Right lobe of liver (tissue), 6 donors: Measurements from ENCODE around the gene PDE6B. TPM values are rescaled to one million over a fixed set of nuclear protein-coding genes. Genes with fewer than 3 reads are reported as not detected.

Source experiments
- ATAC-seq, 4 donors: fragments of 200-7000 bp; cut with Tn5 transposase; one replicate each; pipeline ENCODE4 v1.9.1; 2020; ENCODE audit warnings: mild to moderate bottlenecking in 4 of 4, moderate library complexity in 4 of 4
- DNase-seq, 3 donors: peaks; one replicate each; pipeline ENCODE4 v3.0.0-alpha.2; 2020
- H3K27ac ChIP-seq, 3 donors: fragments of 200-600 bp; one replicate each; pipeline ENCODE4 v1.8.0; 2022
- H3K27me3 ChIP-seq, 2 donors: fragments of 200-600 bp; one replicate each; pipeline ENCODE4 v1.8.0; 2022
- H3K36me3 ChIP-seq, 4 donors: fragments of 200-600 bp; sonication (generic) in 1 of 4; one replicate each; pipeline versions ENCODE4 v1.5.1 to v1.8.0; 2017 to 2022; ENCODE audit warnings: control low read depth in 1 of 4
- H3K4me1 ChIP-seq, 4 donors: fragments of 200-600 bp; sonication (generic) in 1 of 4; one replicate each; pipeline versions ENCODE4 v1.5.1 to v1.8.0; 2017 to 2022; ENCODE audit warnings: control low read depth in 1 of 4
- H3K4me3 ChIP-seq, 3 donors: fragments of 200-600 bp; one replicate each; pipeline ENCODE4 v1.8.0; 2022
- H3K9me3 ChIP-seq, 4 donors: fragments of 200-600 bp; sonication (generic) in 1 of 4; one replicate each; pipeline versions ENCODE4 v1.5.1 to v1.8.0; 2017 to 2022; ENCODE audit warnings: control low read depth in 1 of 4
- POLR2A ChIP-seq: fragments of 450-650 bp; IDR thresholded peaks from one replicate; pipeline ENCODE4 v1.6.1; 2017; ENCODE audit warnings: antibody characterized with exemption, mild to moderate bottlenecking
- WGBS: methylation state at CpG from one replicate; pipeline ENCODE4 v1.1.6; 2018; ENCODE audit warnings: low coverage, low lambda C conversion rate; ENCODE audit not compliant: insufficient coverage; ENCODE audit errors: missing lambda C conversion rate; 5-methylcytosine and 5-hydroxymethylcytosine counted together
- intact Hi-C, 2 donors: fragments of 100-400 bp; cut with DNase I; formaldehyde crosslinking; loops; one replicate each; pipeline versions ENCODE4 v1.11.2 to v1.14.1; 2022
- total RNA-seq, 6 experiments: library from RNA; depleted of rRNA in 2 of 6; stranded (reverse); fragments of >200 nt in 2 of 6; fragmentation: NEBNext Ultra II Directional in 3 of 6; extraction: Animal tissue kit (Norgen Biotek cat#: 25700) in 3 of 6; gene quantifications; one replicate each; pipeline versions ENCODE4 v1.1.0 to v1.2.4, GENCODE V29; 2016 to 2023
- TF ChIP-seq, protein P1 (sequence below), 4 donors: fragments of 200-600 bp in 3 of 4; fragments of 450-650 bp in 1 of 4; IDR thresholded peaks; one replicate each; pipeline versions ENCODE4 v1.5.1 to v1.8.0; 2016 to 2022; ENCODE audit warnings: antibody characterized with exemption in 4 of 4, mild to moderate bottlenecking in 2 of 4
- donor health status: DM: no; HTN: yes; CAD: no.
- donor health status: DM: no; HTN: no; CAD: no.
- donor health status: DM: no; HTN: no; CAD: no.
- donor health status: DM: no; HTN: yes; CAD: no.
- donor health status: DM: no; HTN: yes; CAD: no.

PDE6B gene
- total RNA-seq, 6 experiments from 2014 or later = 0.24 to 1.9 (median 0.76) TPM; not detected in 1

DNA sequence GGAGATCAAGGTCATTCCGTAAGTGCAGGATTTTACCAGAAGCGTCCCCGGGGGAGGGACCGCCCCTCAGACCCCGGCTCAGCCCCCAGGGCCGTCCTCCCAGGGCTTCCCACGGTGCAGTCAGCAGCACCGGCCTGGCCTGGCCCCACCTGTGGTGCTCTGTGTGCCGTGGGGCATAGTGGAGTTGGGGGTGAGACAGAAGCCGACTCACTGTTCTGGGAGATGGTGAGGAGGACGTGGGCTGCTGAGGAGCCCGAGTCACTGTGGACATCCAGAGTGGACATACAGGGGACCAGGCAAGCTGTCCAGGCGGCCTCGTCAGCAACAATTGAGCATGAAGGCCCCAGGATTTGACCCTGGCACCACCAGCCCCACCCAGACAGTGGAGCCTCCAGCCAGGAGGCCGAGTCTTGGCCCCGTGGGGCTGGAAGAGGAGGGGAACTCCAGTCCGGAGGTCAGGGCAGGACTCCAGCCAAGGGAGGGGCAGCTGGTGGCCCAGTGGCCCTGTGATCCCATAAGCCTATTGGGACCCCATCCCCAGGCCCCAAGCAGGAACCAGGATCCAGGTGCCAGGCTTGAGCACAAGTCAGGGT is 29.6 kb downstream of the PDE6B start:
- intact Hi-C loops = no loop called here
- TF ChIP-seq POLR2A = no peak
- TF ChIP-seq, protein P1, sequence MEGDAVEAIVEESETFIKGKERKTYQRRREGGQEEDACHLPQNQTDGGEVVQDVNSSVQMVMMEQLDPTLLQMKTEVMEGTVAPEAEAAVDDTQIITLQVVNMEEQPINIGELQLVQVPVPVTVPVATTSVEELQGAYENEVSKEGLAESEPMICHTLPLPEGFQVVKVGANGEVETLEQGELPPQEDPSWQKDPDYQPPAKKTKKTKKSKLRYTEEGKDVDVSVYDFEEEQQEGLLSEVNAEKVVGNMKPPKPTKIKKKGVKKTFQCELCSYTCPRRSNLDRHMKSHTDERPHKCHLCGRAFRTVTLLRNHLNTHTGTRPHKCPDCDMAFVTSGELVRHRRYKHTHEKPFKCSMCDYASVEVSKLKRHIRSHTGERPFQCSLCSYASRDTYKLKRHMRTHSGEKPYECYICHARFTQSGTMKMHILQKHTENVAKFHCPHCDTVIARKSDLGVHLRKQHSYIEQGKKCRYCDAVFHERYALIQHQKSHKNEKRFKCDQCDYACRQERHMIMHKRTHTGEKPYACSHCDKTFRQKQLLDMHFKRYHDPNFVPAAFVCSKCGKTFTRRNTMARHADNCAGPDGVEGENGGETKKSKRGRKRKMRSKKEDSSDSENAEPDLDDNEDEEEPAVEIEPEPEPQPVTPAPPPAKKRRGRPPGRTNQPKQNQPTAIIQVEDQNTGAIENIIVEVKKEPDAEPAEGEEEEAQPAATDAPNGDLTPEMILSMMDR (IDR thresholded peaks at IDR 0.05) = no peak
- no peaks in the 10 kb centered on the region for H3K9me3 ChIP-seq
- DNase-seq (peak in 2 of 3 donors; percentile 12 to 40), ATAC-seq (no peak)
- WGBS = 45% methylated on average over 4 of the region's 17 CpGs
- H3K27me3 ChIP-seq = no peaks in the 10 kb centered on the region
- no peaks in the 10 kb centered on the region for H3K36me3 ChIP-seq
- no peak overlapping the region for H3K4me3 ChIP-seq
- H3K4me1 ChIP-seq = no peaks in the 10 kb centered on the region
- H3K27ac ChIP-seq = no peak overlapping the region

DNA sequence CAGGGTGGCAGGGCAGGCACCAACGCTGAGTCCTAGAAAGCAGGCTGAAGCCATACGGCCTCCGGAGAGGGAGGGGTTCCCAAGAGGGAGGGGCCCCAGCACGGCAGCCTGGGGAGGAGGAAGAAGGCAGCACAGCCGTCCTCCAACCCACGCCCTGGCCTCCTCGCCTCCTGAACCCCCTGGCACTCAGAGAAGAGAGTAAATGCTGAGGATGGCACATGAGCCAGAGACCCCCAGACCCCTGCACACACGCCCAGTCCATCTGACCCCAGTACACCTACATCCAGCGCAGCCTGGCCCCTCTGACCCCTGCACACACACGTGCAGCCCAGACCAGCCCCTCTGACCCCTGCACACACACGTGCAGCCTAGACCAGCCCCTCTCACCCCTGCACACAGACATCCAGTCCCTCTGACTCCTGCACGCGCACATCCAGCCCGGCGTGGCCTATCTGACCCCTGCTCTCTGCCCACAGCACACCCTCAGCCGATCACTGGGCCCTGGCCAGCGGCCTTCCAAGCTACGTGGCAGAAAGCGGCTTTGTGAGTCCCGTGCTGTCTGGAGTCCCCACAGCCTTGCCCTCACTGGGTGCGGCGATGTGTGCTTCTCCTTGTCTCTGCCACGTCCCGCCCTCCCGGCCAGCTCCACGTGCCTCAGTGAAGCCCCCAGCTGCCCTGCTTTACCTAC is 30.2 kb downstream of the PDE6B start:
- no peak overlapping the region for H3K27ac ChIP-seq
- DNase-seq (peak in 2 of 3 donors; percentile 13 to 39), ATAC-seq (peak in 1 of 4 donors; percentile 6)
- H3K36me3 ChIP-seq = no peaks in the 10 kb centered on the region
- no peaks in the 10 kb centered on the region for H3K9me3 ChIP-seq
- TF ChIP-seq POLR2A = no peak
- TF ChIP-seq, protein P1 (IDR thresholded peaks at IDR 0.05) = no peak
- H3K27me3 ChIP-seq = no peaks in the 10 kb centered on the region
- no CpG with 5 or more reads among the region's 26 CpGs for WGBS
- H3K4me3 ChIP-seq = no peak overlapping the region
- intact Hi-C loops = no loop called here
- no peaks in the 10 kb centered on the region for H3K4me1 ChIP-seq

DNA sequence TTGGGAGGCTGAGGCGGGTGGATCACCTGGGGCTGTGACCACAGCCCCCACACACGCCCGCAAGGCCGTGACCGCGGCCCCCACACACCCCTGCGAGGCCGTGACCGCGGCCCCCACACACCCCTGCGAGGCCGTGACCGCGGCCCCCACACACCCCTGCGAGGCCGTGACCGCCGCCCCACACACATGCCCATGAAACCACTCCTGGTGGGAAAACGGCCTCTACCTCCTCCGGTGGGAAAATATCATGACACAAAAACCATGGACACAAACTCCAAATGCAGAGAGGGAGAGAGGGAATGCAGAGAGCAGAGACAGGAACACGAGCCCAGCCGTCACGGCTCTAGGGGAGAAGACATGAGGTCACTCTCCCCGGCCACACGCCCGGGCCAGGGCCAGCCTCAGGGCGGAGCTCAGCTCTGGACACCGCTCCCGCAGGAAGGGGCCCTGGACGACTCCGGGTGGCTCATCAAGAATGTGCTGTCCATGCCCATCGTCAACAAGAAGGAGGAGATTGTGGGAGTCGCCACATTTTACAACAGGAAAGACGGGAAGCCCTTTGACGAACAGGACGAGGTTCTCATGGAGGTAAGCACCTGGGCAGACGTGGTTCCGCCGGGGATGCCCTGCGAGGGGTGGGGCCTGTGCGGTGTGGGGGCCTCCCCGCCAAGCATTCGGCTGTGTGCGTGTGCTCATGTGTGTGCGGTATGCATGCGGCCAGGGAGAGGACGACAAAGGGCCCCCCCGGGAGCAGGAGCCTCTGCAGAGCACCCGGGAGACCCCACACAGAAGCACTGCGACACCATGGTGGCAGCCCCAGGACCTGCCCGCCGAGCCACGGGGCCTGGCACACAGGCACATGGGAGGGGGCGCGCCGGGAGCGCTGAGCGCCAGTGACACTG is 31.3 kb downstream of the PDE6B start:
- TF ChIP-seq, protein P1 (IDR thresholded peaks at IDR 0.05) = no peak
- no peak for TF ChIP-seq POLR2A
- H3K36me3 ChIP-seq = no peaks in the 10 kb centered on the region
- H3K9me3 ChIP-seq = no peaks in the 10 kb centered on the region
- H3K4me1 ChIP-seq = no peaks in the 10 kb centered on the region
- DNase-seq (peak in 2 of 3 donors; percentile 20 to 48), ATAC-seq (no peak)
- intact Hi-C loops = no loop called here
- WGBS = 79% methylated on average over 18 of the region's 58 CpGs
- no peak overlapping the region for H3K4me3 ChIP-seq
- H3K27ac ChIP-seq = no peak overlapping the region
- no peaks in the 10 kb centered on the region for H3K27me3 ChIP-seq

DNA sequence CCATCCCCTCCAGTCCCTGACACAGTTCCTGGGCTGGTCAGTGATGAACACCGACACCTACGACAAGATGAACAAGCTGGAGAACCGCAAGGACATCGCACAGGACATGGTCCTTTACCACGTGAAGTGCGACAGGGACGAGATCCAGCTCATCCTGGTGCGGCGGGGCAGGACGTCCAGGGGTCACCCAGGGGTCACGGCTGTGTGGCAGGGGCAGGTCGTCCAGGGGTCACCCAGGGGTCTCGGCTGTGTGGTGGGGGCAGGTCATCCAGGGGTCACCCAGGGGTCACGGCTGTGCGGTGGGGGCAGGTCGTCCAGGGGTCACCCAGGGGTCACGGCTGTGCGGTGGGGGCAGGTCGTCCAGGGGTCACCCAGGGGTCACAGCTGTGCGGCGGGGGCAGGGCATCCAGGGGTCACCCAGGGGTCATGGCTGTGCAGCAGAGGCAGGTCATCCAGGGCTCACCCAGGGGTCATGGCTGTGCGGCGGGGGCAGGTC is 32.0 kb downstream of the PDE6B start:
- peak in 2 of 3 donors; percentile 15 to 42 for DNase-seq
- WGBS = 62% methylated on average over 2 of the region's 23 CpGs
- no peaks in the 10 kb centered on the region for H3K36me3 ChIP-seq
- no peak overlapping the region for H3K4me3 ChIP-seq
- no peak overlapping the region for H3K27ac ChIP-seq
- no peaks in the 10 kb centered on the region for H3K27me3 ChIP-seq
- TF ChIP-seq, protein P1 (IDR thresholded peaks at IDR 0.05) = no peak
- H3K9me3 ChIP-seq = no peaks in the 10 kb centered on the region
- intact Hi-C loops = no loop called here
- ATAC-seq = no peak
- no peaks in the 10 kb centered on the region for H3K4me1 ChIP-seq
